Measurements from ENCODE around the gene WASL. TPM values are rescaled to one million over a fixed set of nuclear protein-coding genes. Genes with fewer than 3 reads are reported as not detected.

WASL gene
- total RNA-seq, 1 donor from 2014 or later, result 42.7 TPM

- Mint-ChIP-seq H3K36me3 (ENCODE audit: unreplicated experiment) (no peaks in the 10 kb centered on the region), H3K4me3 (ENCODE audit: unreplicated experiment) (no peak within 1 kb of the TSS), H3K9me3 (ENCODE audit: unreplicated experiment) (no peaks in the 10 kb centered on the region), H3K27ac (ENCODE audit: unreplicated experiment) (no peak within 1 kb of the TSS), H3K4me1 (ENCODE audit: unreplicated experiment) (no peaks in the 10 kb centered on the region), H3K27me3 (ENCODE audit: unreplicated experiment) (peaks cover 10% of the 10 kb centered on the region)
- no peak for TF ChIP-seq CTCF (IDR thresholded peaks at IDR 0.05)
- DNase-seq (ENCODE audit: extremely low spot score, unreplicated experiment), result no peak
Measured at GRCh38 chr7:123655614-123656013, 93.2 kb downstream of the WASL start, which contains the start of gene LMOD2. LMOD2 (plus strand) TSS chr7:123655866; CDS start chr7:123655964, 98 bp downstream.

- H3K27ac Mint-ChIP-seq (ENCODE audit: unreplicated experiment), result no peak overlapping the region
Measured at GRCh38 chr7:123653162-123653561, 95.6 kb downstream of the WASL start.

GRCh38 chr7:123652406-123652805, 96.4 kb downstream of the WASL start:
- H3K27ac Mint-ChIP-seq (ENCODE audit: unreplicated experiment), result no peak overlapping the region
- H3K36me3 Mint-ChIP-seq (ENCODE audit: unreplicated experiment), result no peaks in the 10 kb centered on the region
- H3K4me1 Mint-ChIP-seq (ENCODE audit: unreplicated experiment), result no peaks in the 10 kb centered on the region
- no peak overlapping the region for H3K4me3 Mint-ChIP-seq (ENCODE audit: unreplicated experiment)
- no peaks in the 10 kb centered on the region for H3K9me3 Mint-ChIP-seq (ENCODE audit: unreplicated experiment)
- peaks cover 2% of the 10 kb centered on the region for H3K27me3 Mint-ChIP-seq (ENCODE audit: unreplicated experiment)
- no peak for TF ChIP-seq CTCF (IDR thresholded peaks at IDR 0.05)
- DNase-seq (ENCODE audit: extremely low spot score, unreplicated experiment), result no peak

More at GRCh38 chr7:123653162-123653561, 95.6 kb downstream of the WASL start:
- no peak for TF ChIP-seq CTCF (IDR thresholded peaks at IDR 0.05)
- Mint-ChIP-seq H3K27me3 (ENCODE audit: unreplicated experiment) (peaks cover 5% of the 10 kb centered on the region), H3K4me1 (ENCODE audit: unreplicated experiment) (no peaks in the 10 kb centered on the region), H3K9me3 (ENCODE audit: unreplicated experiment) (no peaks in the 10 kb centered on the region), H3K36me3 (ENCODE audit: unreplicated experiment) (no peaks in the 10 kb centered on the region), H3K4me3 (ENCODE audit: unreplicated experiment) (no peak overlapping the region)
- DNase-seq (ENCODE audit: extremely low spot score, unreplicated experiment), result no peak

GRCh38 chr7:123650595-123650994, 98.2 kb downstream of the WASL start:
- no peak for DNase-seq (ENCODE audit: extremely low spot score, unreplicated experiment)
- Mint-ChIP-seq H3K9me3 (ENCODE audit: unreplicated experiment) (no peaks in the 10 kb centered on the region), H3K4me1 (ENCODE audit: unreplicated experiment) (no peaks in the 10 kb centered on the region), H3K27me3 (ENCODE audit: unreplicated experiment) (peaks cover 2% of the 10 kb centered on the region), H3K36me3 (ENCODE audit: unreplicated experiment) (no peaks in the 10 kb centered on the region), H3K4me3 (ENCODE audit: unreplicated experiment) (no peak overlapping the region), H3K27ac (ENCODE audit: unreplicated experiment) (no peak overlapping the region)
- TF ChIP-seq CTCF (IDR thresholded peaks at IDR 0.05), result no peak

- no peaks in the 10 kb centered on the region for H3K9me3 Mint-ChIP-seq (ENCODE audit: unreplicated experiment)
- no peak overlapping the region for H3K27ac Mint-ChIP-seq (ENCODE audit: unreplicated experiment)
- no peak for TF ChIP-seq CTCF (IDR thresholded peaks at IDR 0.05)
- H3K4me1 Mint-ChIP-seq (ENCODE audit: unreplicated experiment), result no peaks in the 10 kb centered on the region
- no peaks in the 10 kb centered on the region for H3K36me3 Mint-ChIP-seq (ENCODE audit: unreplicated experiment)
- H3K4me3 Mint-ChIP-seq (ENCODE audit: unreplicated experiment), result no peak overlapping the region
- H3K27me3 Mint-ChIP-seq (ENCODE audit: unreplicated experiment), result peaks cover 2% of the 10 kb centered on the region
- no peak for DNase-seq (ENCODE audit: extremely low spot score, unreplicated experiment)
Measured at GRCh38 chr7:123649964-123650363, 98.8 kb downstream of the WASL start.
